K562 (cell line): Measurements from ENCODE around the gene GADD45GIP1. TPM values are rescaled to one million over a fixed set of nuclear protein-coding genes. Genes with fewer than 3 reads are reported as not detected.

Experiments
- ATAC-seq: fragments of 200-7000 bp; cut with Tn5 transposase; 3 replicates; pipeline ENCODE4 v1.9.1; 2020; ENCODE audit warnings: moderate library complexity
- BruUV-seq: library from RNA; stranded (reverse); fragments of 400-500 nt; replicated peaks from 2 replicates; lab custom pipeline; 2021; lab: Mats Ljungman, UMichigan
- CTCF ChIA-PET: fragments of 300-600 bp; formaldehyde crosslinking; extraction: SDS; loops from one replicate; lab custom pipeline; 2021; ENCODE audit warnings: low intra/inter-chr PET ratio; lab: Yijun Ruan, JAX
- POLR2A ChIA-PET: fragments of 300-600, 350-650 bp; sonication (Branson Sonifier 250); formaldehyde crosslinking; extraction: SDS; loops from one replicate; lab custom pipeline; 2021; ENCODE audit warnings: antibody characterized with exemption, inconsistent platforms; lab: Yijun Ruan, JAX
- DNase-seq, 4 experiments: peaks; one replicate each; pipeline versions ENCODE4 v3.0.0 to v3.0.0-alpha.2; 2011 to 2018; ENCODE audit warnings: low spot score in 3 of 4, mixed read lengths in 3 of 4; ENCODE audit errors: extremely low read depth in 1 of 4
- FAIRE-seq: peaks from 2 replicates; lab custom pipeline; 2011; peaks lifted over from hg19 to GRCh38; lab: Jason Lieb, UNC
- H2AFZ ChIP-seq: 2 replicates; pipeline ENCODE4 v1.6.0; 2011; ENCODE audit warnings: low read depth, low read length, control low read depth, inconsistent platforms
- H3K27ac ChIP-seq: fragments of 200-600 bp; 3 replicates; pipeline ENCODE4 v1.8.0; 2011; ENCODE audit warnings: low read depth, mild to moderate bottlenecking, control low read depth, inconsistent platforms, low read length, moderate library complexity, mixed read lengths; ENCODE audit errors: extremely low read depth
- H3K27me3 ChIP-seq, 2 experiments: fragments of 300-600 bp in 1 of 2; 2 replicates in 1 of 2; 3 replicates in 1 of 2; pipeline versions ENCODE4 v1.6.0 to v1.8.0; 2011; ENCODE audit warnings: inconsistent platforms in 2 of 2, low read length in 2 of 2, mild to moderate bottlenecking in 1 of 2, mixed read lengths in 1 of 2, moderate library complexity in 1 of 2; ENCODE audit not compliant: control insufficient read depth in 2 of 2, insufficient read depth in 2 of 2
- H3K36me3 ChIP-seq: fragments of 300-600 bp; 3 replicates; pipeline ENCODE4 v1.8.0; 2011; ENCODE audit warnings: mild to moderate bottlenecking, low read length, inconsistent platforms; ENCODE audit not compliant: control insufficient read depth, insufficient read depth
- H3K4me1 ChIP-seq, 2 experiments: fragments of 200-600 bp in 1 of 2; replicated peaks in 1 of 2; 2 replicates in 1 of 2; 3 replicates in 1 of 2; pipeline versions ENCODE4 v1.5.1 to v1.8.0; 2011; ENCODE audit warnings: inconsistent platforms in 2 of 2, low read length in 2 of 2, mild to moderate bottlenecking in 1 of 2, mixed read lengths in 1 of 2, moderate library complexity in 1 of 2; ENCODE audit not compliant: control insufficient read depth in 2 of 2, insufficient read depth in 2 of 2
- H3K4me2 ChIP-seq: 2 replicates; pipeline ENCODE4 v1.6.1; 2011; ENCODE audit warnings: low read length, control low read depth, inconsistent platforms, mixed read lengths; ENCODE audit not compliant: insufficient read depth
- H3K4me3 ChIP-seq: fragments of 200-600 bp; sonication (generic), shearing (Covaris generic); 2 replicates; pipeline ENCODE4 v1.5.1; 2016; ENCODE audit warnings: control low read depth, inconsistent platforms
- H3K79me2 ChIP-seq: fragments of 200-600 bp; 3 replicates; pipeline ENCODE4 v1.8.0; 2011; ENCODE audit warnings: low read length, inconsistent platforms; ENCODE audit not compliant: control insufficient read depth, insufficient read depth
- H3K9ac ChIP-seq, 2 experiments: 2 replicates each; pipeline versions ENCODE4 v1.6.0 to v1.6.1; 2011; ENCODE audit warnings: low read depth in 2 of 2, low read length in 2 of 2, control low read depth in 1 of 2, inconsistent platforms in 1 of 2, mild to moderate bottlenecking in 1 of 2, mixed read lengths in 1 of 2; ENCODE audit not compliant: insufficient read depth in 1 of 2
- H3K9me1 ChIP-seq: one replicate; pipeline ENCODE4 v1.6.0; 2011; ENCODE audit warnings: inconsistent platforms, mild to moderate bottlenecking, low read length, moderate library complexity; ENCODE audit not compliant: control insufficient read depth, insufficient read depth
- H3K9me3 ChIP-seq: replicated peaks from 2 replicates; pipeline ENCODE4 v1.5.1; 2011; ENCODE audit warnings: low read depth, low read length, inconsistent platforms; ENCODE audit not compliant: control insufficient read depth, insufficient read depth
- H4K20me1 ChIP-seq: replicated peaks from 2 replicates; pipeline ENCODE4 v1.6.1; 2011; ENCODE audit warnings: low read length, inconsistent platforms, mixed read lengths; ENCODE audit not compliant: control insufficient read depth, insufficient read depth
- CBX8 ChIP-seq: fragments of 200-600 bp; sonication (generic); IDR thresholded peaks from 2 replicates; pipeline ENCODE4 v1.6.1; 2012; ENCODE audit warnings: borderline replicate concordance, mixed run types, low read depth, mild to moderate bottlenecking, moderate library complexity, mixed read lengths, low read length, control low read depth, inconsistent platforms; ENCODE audit not compliant: poor library complexity, severe bottlenecking; ENCODE audit errors: extremely low read depth
- EP400 ChIP-seq: fragments of 450-650 bp; IDR thresholded peaks from 2 replicates; pipeline ENCODE4 v1.6.1; 2017; ENCODE audit warnings: antibody characterized with exemption, mild to moderate bottlenecking, moderate library complexity
- GATAD2B ChIP-seq: fragments of 450-650 bp; IDR thresholded peaks from 2 replicates; pipeline ENCODE4 v1.6.1; 2017; ENCODE audit warnings: mild to moderate bottlenecking, borderline replicate concordance
- HNRNPL ChIP-seq: fragments of 200-400 bp; formaldehyde crosslinking; IDR thresholded peaks from 2 replicates; pipeline ENCODE4 v1.6.1; 2017; ENCODE audit warnings: low read depth, mild to moderate bottlenecking, low read length
- PCBP1 ChIP-seq: fragments of 200-400 bp; formaldehyde crosslinking; IDR thresholded peaks from 2 replicates; pipeline ENCODE4 v1.6.1; 2018; ENCODE audit warnings: mild to moderate bottlenecking, low read depth, low read length; ENCODE audit not compliant: poor library complexity, severe bottlenecking
- POLR2A ChIP-seq: fragments of 450-650 bp; conservative IDR thresholded peaks from 2 replicates; pipeline ENCODE4 v1.6.1; 2016
- VEZF1 ChIP-seq: fragments of 200-800 bp; sonication (Bioruptor generic); IDR thresholded peaks from 2 replicates; pipeline ENCODE4 v1.6.1; 2017; ENCODE audit warnings: missing genetic modification characterization, missing compliant biosample characterization
- ZKSCAN8 ChIP-seq: fragments of 200-800 bp; sonication (Bioruptor generic); IDR thresholded peaks from 2 replicates; pipeline ENCODE4 v1.6.1; 2016; ENCODE audit warnings: missing genetic modification characterization, missing compliant biosample characterization
- WGBS: fragments of 100-300 bp; shearing (Covaris generic); methylation state at CpG from one replicate; pipeline ENCODE4 v1.1.6; 2016; ENCODE audit warnings: low coverage, mixed read lengths; ENCODE audit not compliant: insufficient coverage; ENCODE audit errors: missing lambda C conversion rate; 5-methylcytosine and 5-hydroxymethylcytosine counted together
- in situ Hi-C: fragments of 300-500 bp; cut with MboI; formaldehyde crosslinking; loops from 4 replicates; pipeline ENCODE4 v1.15.0; 2018; ENCODE audit warnings: inconsistent platforms, mixed read lengths
- intact Hi-C: fragments of 100-400 bp; cut with micrococcal nuclease; formaldehyde crosslinking; loops from 2 replicates; pipeline ENCODE4 v1.14.2; 2022
- polyA plus RNA-seq, 8 experiments: library from polyadenylated mRNA; depleted of rRNA in 4 of 8; stranded (reverse) in 5 of 8; unstranded in 3 of 8; fragments of >200 nt; fragmentation: Nextera tagmentation in 2 of 8; fragmentation: Illumina TruSeq in 1 of 8; extraction: Ambion mirVana in 2 of 8; extraction: Trizol in 1 of 8; gene quantifications; 2 replicates each; pipeline versions ENCODE4 v1.2.1 to v1.2.3, GENCODE V29; 2011 to 2014; ENCODE audit warnings: inconsistent platforms in 1 of 8, missing spikeins in 1 of 8
- total RNA-seq, 7 experiments: library from RNA; depleted of rRNA in 6 of 7; stranded (reverse); fragments of >200 nt in 6 of 7; fragmentation: Illumina TruSeq in 2 of 7; extraction: Trizol in 2 of 7; gene quantifications; 2 replicates each; pipeline versions ENCODE4 v1.2.1 to v1.2.3, GENCODE V29; 2011 to 2021; ENCODE audit warnings: low replicate concordance in 1 of 7
- TF ChIP-seq, protein P1 (sequence below): fragments of 450-650 bp; IDR thresholded peaks from 2 replicates; pipeline ENCODE4 v1.6.1; 2016; ENCODE audit warnings: antibody characterized with exemption
- TF ChIP-seq, protein P2 (sequence below): fragments of 250-450 bp; sonication (Bioruptor Pico); IDR thresholded peaks from 2 replicates; pipeline ENCODE4 v1.8.0; 2022; ENCODE audit warnings: inconsistent platforms

Gene GADD45GIP1
- total and polyA plus RNA-seq, 9 of the 15 experiments (the other 6 are each of a cell fraction or from before 2014, with no cell fraction given), result 5.1 to 161 (median 29.2) TPM

GRCh38 chr19:13002166-13002898 is 45.3 kb upstream of the GADD45GIP1 start:
- CTCF ChIA-PET, result no interaction called here
- intact Hi-C loops, result no loop called here
- Histone ChIP-seq H3K9me1 (peaks cover 8% of the 10 kb centered on the region), H2AFZ (no peak overlapping the region), H3K27ac (no peak overlapping the region), H3K9ac (no peak overlapping the region), H3K79me2 (peaks cover 52% of the 10 kb centered on the region), H3K27me3 (no peaks in the 10 kb centered on the region), H4K20me1 (peaks cover 16% of the 10 kb centered on the region), H3K9me3 (no peaks in the 10 kb centered on the region), H3K4me2 (no peak overlapping the region), H3K36me3 (peaks cover 17% of the 10 kb centered on the region; the same call in 1 of the 3 replicates), H3K4me3 (no peak overlapping the region), H3K4me1 (peaks cover 0 to 44% of the 10 kb centered on the region in 2 experiments; a peak in 2 of 5 replicates)
- in situ Hi-C loops, result no loop called here
- no TSS peak for BruUV-seq
- FAIRE-seq (no peak), ATAC-seq (no peak), DNase-seq (no peak)
- 84% methylated on average over 6 of the region's 29 CpGs for WGBS
- POLR2A ChIA-PET, result interaction anchor here (1.1 kb wide), 1 partner anchor 49 kb away, joined by 4 read pairs; no protein-coding TSS in a partner anchor
- TF ChIP-seq GATAD2B, result no peak
- TF ChIP-seq CBX8, result no peak
- TF ChIP-seq ZKSCAN8 (CRISPR knock-in tag), result no peak
- no peak for TF ChIP-seq POLR2A
- no peak for TF ChIP-seq VEZF1 (CRISPR knock-in tag)
- TF ChIP-seq, protein P1, sequence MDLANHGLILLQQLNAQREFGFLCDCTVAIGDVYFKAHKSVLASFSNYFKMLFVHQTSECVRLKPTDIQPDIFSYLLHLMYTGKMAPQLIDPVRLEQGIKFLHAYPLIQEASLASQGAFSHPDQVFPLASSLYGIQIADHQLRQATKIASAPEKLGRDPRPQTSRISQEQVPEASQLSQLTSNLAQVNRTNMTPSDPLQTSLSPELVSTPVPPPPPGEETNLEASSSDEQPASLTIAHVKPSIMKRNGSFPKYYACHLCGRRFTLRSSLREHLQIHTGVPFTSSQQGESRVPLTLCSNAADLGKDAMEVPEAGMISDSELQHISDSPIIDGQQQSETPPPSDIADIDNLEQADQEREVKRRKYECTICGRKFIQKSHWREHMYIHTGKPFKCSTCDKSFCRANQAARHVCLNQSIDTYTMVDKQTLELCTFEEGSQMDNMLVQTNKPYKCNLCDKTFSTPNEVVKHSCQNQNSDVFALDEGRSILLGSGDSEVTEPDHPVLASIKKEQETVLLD, result no peak
- peak; percentile 16 for TF ChIP-seq PCBP1
- peak; percentile 91 for TF ChIP-seq HNRNPL
- no peak for TF ChIP-seq EP400
- TF ChIP-seq, protein P2, sequence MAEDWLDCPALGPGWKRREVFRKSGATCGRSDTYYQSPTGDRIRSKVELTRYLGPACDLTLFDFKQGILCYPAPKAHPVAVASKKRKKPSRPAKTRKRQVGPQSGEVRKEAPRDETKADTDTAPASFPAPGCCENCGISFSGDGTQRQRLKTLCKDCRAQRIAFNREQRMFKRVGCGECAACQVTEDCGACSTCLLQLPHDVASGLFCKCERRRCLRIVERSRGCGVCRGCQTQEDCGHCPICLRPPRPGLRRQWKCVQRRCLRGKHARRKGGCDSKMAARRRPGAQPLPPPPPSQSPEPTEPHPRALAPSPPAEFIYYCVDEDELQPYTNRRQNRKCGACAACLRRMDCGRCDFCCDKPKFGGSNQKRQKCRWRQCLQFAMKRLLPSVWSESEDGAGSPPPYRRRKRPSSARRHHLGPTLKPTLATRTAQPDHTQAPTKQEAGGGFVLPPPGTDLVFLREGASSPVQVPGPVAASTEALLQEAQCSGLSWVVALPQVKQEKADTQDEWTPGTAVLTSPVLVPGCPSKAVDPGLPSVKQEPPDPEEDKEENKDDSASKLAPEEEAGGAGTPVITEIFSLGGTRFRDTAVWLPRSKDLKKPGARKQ (CRISPR knock-in tag), result no peak
